Measurements from ENCODE around the gene COMMD10.
"Not testable (repeated sequence)": the region's sequence is repeated elsewhere in the genome, so short reads cannot be mapped to it uniquely, and the experiment has no call there.

COMMD10 gene

DNA sequence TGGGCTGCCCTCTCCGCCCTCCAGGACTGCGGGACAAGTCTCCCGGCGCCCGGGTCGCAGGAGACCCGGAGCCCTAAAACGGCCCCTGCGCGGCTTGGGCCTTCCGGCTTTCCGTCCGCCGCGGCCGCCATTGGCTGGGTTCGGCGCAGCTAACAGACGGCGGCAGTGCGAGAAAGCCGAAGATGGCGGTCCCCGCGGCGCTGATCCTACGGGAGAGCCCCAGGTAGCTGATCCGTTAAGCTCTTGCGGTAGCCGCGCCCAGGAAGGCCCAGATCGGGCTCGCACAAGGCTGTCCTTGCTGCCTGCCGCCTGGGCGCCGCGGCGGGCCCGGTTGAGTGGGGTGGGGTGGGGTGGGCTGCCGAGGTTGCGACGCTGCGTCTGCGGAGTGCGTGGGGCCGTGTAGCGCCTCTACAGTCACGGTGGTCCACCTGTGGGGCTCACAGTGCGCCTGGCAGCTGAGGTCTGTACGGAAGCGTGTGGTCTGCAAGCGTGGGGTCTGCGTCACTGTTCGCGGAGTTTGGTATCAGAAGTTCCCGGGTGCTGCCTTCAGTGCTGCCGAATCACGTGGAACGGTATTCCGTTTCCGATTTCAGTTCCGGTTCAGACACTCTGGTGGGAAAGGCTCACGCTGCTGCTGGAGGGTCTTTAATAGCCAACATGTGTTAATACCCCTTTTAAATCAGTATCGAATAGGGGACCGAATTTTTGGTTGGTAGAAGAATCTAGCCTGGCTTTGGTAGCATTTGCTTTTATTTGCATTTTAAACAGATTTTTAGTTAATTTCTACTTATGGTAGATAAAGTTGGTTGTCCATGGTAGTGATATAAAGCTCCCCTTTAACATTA is at the start of gene COMMD10:
COMMD10 (plus strand) TSS at position 155 of the 845 bp plus-strand sequence.
- peak; percentile 69 for DNase-seq

DNA sequence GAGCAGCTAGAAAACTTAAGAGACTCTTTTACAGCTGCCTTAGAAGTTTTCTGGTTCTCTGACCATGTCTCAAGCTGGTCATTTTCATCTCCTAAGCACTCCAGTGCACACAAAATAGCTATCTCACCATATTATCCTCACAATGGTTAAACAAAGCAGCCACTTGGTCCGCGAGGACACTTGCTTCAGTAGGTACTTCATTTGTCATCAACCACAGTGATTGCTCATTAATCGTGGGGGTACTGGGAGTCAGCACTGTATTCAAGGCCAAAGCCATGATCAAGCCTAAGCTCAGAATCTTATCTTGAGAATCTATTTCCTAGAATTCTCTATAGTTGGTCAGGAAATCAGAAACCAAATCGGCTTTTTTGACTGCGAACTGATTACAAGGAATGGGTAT is 49.7 kb upstream of the COMMD10 start:
- no peak for DNase-seq

DNA sequence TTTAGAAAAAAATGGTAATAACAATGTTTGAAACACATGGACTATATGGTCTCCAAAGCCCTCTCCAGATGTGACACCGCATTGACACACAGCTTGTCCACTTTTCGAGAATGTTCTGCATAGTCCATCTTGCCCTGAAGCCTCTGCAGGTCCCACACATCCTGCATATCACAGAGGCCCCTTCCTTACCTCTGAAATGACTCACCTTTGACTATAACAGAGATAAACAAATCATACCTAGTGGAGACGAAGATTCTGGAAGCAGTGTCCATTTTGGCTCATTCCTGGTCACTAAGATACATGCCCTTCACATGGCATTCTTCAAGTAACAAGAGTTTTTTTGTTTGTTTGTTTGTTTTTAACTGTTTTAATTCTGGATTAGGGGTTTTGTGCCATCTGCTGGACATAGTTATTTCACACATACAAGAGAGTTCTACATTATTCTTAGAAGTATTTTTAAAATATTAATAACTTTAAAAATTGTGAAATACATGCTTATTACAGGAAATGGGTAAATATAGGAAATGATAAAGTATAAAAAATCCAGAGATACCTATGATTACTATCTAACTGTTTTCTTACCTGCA is 47.5 kb upstream of the COMMD10 start:
- no peak for DNase-seq

DNA sequence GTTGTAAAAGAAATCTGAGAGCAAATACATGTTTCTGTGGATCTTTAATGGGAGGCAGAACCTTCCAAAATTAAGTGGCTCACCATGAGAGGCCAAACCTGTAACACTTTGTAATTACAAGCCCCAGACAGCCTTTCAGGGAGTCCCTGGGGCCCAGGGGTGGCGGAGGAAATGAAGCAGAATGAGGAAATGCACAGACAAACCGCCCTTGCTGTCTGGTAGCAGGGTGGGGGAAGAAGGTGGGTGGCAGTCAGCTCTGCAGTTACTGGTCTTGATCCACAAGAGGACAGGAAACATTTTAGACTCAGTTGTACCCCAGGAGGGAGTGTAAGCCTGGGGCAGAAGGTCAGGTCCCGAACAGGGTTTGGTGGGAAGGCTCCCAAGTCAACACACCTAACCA is 46.0 kb upstream of the COMMD10 start:
- DNase-seq: no peak

DNA sequence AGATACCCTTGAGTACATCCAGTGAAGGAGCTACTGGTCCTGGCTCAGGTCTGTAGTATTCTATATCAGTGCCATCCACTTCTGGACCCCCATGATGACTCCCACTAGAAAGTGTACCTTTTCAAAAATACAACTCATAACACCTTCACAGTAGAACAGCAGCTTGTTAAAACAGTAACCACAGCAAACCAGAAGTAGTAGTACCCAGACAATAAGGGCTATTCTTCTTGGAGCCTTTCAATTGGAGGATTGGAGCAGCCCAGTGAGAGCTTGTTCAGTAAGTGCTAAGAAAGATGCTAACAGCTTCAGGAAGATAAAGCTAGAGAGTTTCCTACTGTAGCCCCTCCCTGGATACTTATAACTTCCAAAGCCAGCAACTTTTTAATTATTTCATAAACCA is 42.5 kb upstream of the COMMD10 start:
- no peak for DNase-seq

DNA sequence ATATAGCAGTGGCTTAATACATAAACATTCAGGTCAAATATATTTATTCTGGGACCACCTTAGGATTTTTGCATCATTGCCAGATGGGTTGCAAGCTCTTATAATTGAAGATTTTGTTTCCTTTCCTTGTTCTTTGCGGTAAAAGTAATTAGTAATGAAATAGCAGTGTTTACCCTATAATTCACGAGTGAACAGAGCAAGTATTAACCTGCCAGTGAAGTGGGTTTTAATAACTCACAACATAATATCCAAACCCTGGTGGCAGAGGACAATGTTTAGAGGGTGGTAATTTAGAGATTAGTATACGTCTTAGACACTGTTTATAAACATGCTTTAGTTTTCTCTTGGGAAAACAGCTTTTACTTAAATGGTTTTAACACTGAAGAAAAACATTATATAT is 40.8 kb upstream of the COMMD10 start:
- no peak for DNase-seq

DNA sequence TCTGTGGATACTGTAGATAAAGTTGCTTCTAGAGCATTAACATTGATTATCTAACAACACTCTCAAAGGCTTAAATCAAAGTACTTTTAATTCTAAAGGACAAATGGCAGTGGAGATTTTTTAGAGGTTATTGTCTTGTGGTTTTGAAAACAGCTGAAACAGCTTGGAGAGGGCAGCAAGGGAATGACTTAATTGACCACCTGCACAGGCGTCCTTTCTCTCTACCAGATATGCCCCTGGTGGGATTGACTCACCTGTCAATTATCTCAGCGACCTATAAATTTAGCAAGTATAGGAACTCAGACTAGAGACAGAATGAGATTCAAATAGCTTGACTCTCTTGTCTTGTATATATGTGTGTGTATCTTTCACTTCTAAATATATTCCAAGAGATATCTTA is 39.0 kb upstream of the COMMD10 start:
- no peak for DNase-seq

DNA sequence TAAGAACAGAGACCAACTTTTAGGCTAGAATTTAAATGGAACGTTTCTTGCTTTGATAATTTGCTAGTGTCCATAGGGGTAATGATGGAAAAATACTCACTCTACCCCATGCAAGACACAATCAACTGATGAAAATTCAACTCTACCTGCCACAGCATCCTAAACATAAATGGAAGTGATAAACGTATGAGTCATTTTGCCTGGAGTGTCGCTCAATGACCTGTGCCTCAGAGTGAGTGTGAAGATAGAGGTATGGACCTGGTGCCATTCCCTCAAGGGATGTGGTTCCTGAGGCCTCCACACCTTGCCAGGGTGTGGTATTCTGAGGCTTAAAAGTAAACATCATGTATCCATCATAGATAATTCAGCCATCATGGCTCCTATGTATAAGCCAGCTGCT is 38.6 kb upstream of the COMMD10 start:
- no peak for DNase-seq

DNA sequence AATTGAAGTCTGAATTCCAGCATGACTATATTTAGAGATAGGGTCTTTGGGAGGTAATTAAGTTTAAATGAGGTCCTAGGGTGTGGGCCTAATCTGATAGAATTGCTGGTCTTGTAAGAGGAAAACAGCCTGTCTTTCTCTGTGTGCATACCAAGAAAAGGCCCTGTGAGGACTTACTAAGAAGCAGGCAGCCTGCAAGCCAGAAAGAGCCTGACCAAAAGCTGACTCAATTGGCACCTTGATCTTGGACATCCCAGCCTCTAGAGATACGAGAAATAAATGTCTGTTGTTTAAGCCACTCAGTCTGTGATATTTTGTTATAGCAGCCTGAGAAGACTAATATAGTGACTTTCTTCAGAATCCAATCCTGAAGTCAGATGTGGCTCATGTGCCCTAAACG is 38.0 kb upstream of the COMMD10 start:
- no peak for DNase-seq

DNA sequence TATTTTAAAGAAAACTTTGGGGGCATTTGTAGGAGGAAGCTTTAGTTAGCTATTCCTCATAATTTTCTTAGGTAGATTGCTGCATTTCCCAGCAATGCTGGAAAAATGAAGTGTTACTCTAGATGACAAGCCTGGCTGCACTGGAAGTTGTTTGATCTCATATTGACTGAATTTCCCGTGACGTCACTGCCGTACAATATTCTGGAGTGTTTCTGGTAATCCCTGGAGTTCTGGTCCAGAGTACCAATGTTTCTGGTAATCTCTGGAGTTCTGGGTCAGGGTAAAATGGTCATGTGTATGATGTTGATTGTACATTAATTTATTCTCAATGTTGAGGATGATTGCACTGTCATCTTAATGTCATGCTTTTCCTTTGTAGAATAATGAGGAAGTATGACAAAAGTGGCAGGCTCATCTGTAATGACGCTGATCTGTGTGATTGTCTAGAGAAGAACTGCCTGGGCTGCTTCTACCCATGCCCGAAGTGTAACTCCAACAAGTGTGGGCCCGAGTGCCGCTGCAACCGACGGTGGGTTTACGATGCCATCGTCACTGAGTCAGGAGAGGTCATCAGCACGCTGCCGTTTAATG is 26.4 kb upstream of the COMMD10 start:
- no peak for DNase-seq

DNA sequence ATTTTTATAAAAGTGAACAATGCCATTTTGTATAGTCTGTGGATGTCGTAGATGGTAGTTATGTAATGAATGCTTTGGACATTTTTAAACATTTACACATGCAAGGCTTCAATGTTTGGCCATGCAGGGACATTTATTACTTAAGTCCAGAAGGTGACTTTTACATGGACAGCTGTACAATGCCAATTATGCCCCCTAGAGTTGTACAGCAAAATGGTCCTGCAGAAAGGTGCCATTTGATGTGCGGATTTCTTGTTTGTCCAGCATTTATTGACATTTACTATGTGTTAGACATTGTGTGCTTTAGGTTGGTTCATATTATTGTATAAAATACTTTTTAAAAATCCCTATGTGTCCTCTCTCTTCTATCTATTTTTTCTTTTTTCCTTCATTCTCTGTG is 22.5 kb upstream of the COMMD10 start:
- no peak for DNase-seq

DNA sequence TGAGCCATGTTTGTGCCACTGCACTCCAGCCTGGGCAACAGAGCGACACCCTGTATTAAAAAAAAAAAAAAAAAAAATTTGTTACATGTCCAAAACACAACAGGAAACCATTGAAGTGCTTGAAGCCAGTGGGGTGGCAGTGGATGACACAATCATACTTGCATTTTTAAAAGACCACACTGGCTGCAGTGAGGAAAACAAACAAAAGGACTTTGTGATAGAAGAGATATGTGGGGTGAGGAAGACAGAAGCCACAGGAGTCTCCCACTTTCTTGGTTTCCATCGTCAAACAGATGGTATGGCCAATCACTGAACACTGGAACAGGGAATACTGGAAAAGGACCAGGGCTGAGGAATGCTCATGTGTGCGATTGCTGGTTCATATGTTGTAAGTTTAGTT is 20.9 kb upstream of the COMMD10 start:
- no peak for DNase-seq

DNA sequence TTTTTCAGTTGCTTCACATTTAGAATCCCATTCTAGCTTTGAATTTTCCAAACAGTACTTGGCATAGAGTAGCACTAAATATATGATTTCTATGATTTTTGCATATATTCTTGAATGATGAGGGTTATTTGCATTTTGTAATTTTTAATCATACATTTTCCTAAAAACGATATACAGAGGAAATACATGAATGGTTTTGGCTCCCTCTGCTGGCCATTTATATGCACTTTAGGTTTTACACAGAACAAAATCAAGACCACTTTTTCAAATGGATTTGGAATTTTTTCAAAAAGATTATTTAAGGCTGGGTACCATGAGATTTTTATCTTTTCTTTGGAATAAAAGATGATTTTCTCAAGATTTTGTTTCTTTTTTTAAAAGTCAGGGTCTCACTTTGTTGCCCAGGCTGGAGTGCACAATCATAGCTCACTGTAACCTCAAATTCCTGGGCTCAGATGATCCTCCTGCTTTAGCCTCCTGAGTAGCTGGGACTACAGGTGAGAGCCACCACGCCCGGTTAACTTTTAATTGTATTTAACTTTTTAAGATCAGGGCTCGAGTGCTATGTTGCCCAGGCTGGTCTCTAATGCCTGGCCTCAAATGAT is 16.7 kb upstream of the COMMD10 start:
- DNase-seq: peak; percentile 62

DNA sequence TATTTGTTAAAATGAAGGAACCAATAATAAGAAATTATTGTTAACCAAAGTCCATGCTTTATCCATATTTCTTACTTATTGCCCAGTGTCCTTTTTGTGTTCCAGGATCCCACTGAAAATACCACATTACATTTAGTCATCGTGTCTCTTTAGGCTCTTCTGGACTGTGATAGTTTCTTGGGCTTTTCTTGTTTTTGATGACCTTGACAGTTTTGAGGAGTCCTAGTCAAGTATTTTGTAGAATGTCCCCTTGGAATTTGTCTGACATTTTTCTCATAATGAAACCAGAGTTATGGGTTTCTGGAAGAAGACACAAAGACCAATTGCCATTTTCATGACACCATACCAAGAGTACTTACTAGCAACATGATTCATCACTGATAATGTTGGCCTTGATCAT is 13.6 kb upstream of the COMMD10 start:
- DNase-seq: no peak

DNA sequence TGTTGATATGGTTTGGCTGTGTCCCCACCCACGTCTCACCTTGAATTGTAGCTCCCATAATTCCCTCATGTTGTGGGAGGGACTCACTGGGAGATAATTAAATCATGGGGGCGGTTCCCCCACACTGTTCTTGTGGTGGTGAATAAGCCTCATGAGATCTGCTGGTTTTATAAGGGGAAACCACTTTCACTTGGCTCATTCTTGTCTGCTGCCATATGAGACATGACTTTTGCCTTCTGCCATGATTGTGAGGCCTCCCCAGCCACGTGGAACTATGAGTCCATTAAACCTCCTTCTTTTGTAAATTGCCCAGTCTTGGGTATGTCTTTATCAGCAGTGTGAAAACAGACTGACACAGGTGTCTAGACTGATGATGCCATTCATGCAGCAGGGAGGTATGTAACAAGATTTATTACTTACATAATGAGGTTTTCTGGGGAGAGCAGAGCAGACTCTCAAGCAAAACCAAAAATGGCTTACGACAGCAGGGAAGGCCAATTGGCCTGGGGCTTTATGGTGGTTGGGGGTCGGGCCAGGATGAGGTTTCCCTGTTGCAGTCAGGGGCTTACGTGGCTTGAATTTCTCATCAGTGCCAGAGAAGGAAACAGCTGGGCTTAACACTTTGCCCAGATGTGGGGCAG is 9.5 kb upstream of the COMMD10 start:
- no peak for DNase-seq

DNA sequence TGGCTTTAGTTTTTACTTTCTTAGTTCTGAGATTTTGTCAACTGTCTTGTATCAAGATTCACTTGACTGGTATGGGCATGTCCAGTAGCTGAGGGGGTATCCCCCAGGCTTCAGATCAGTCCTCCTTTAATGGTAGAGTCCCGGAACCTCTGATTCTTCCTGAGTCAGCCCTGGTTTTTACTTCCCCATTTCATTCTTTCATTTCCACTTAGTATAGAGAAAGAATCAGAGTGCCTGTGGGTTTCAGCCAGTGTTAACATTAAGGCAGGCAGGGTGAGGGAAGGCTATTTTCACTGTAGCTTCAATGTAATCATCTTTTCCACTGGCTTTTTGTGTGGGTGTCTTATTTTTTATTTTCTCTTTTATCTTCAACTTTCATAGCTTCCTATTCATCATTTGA is 8.3 kb upstream of the COMMD10 start:
- no peak for DNase-seq

DNA sequence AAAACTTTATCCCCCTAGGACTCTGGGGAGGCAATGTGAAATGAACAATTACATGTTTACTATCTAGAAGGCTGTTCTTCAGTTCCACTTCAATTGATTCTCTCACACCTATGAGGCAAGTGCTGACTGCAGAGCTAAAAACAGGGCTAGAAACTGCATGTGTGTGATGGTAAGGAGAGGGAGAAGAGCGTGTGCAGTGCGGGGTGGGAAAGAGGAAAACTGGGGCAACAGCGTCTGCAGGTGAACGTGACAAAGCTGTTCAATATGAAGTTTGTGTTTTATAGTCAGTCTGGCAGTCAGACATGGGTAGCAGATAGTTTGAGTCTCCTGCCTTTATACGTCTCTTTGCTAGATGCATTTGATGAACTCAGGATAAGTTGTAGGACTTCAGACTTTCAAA is 6.6 kb upstream of the COMMD10 start:
- no peak for DNase-seq

DNA sequence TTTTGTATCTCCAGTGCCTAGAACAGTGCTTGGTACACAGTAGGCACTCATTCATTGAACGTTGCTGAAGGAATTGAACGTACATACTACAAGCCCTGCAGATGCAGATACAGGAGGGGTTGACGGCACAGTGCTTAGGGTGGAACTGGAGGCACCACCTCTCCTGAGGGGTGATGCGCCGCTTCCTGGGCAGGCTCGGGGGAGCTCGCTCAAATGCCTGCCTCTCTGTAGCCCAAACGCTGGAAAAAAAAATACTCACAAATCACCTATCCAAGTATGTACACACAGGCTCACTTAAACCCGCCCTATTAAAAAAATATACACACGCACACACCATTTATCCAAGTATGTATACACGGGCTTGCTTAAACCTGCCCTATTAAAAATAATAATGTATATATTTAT is 536 bp upstream of the COMMD10 start:
- DNase-seq: no peak

DNA sequence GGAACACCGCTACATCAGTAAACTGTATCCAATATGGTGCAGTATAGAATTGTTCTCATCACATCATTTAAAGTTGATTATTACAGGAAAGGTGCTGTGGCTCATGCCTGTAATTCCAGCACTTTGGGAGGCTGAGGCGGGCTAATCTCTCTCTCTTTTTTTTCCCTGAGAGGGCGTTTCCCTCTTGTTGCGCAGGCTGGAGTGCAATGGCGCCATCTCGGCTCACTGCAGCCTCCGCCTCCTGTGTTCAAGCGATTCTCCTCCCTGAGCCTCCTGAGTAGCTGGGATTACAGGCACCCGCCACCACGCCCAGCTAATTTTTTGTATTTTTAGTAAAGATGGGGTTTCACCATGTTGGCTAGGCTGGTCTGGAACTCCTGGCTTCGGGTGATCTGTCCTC is 1.5 kb downstream of the COMMD10 start:
- not testable (repeated sequence) for DNase-seq

DNA sequence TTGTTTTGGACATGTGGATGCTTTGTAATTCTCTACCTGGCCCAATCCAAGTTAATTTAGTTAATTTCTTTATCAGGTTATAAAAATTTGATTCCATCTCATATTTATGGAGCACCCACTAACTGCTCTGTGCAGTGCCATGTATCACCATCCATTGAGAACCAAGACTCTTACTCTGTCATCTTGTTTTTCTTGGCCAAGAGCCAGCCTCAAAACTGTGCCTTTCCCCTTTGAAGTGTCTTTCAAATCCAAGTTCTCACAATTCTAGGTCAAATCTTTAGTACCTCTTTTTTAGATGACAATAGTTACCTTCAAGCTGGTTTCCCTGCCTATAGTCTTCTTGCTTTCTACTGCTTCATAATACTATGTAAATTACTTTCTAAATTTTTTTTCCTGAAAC is 3.2 kb downstream of the COMMD10 start:
- no peak for DNase-seq

DNA sequence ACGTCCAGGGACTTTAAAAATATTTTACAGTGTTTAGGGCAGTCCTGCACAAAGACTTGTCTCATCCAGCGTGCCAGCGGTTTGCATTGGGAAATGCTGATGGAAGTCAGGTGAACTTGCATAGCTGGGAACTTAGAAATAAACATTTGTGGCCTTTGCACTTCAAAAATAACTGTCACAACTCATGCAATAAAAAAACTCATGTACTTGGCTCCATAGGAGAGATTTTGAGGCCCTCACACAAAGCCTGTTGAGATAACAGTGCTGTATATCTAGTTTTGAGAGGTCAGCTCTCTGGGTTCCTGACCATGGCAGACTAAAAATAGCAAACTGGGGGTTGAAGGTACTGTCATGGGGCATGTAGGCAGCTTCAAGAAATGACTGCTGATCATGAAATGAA is 5.5 kb downstream of the COMMD10 start:
- no peak for DNase-seq

DNA sequence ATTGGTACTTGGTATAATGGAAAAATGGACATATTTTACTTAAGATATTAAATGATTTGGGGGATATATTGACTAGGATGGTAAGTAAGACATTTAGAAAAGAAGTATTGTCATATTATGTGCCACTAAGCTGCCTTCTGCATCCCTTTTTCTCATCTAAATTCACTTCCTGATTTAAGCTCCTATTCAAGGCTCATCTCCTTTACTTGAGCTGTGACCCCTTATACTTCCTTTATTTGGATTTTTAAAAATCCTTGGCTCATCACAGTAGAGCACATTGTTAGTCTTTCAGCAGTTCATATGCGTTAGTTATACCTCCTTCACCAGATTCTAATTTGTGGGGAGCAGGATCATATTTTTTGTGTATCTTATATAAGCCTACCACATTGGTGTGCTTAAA is 6.6 kb downstream of the COMMD10 start:
- DNase-seq: no peak

DNA sequence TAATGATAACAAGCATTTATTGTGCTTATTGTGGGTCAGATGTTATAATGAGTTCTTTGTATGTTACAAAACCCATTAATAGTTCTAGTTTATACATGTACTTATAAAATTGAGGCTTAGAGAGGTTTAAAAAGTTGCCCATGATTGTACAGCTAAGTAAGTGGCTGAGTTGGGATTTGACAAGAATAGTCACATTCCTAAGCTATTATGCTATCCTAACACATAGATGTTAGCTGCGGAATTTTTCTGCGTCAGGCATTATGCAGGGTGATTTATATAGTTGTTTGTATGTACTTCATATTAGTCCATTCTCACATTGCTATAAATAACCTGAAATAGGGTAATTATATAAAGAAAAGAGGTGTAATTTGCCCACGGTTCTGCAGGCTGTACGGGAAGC is 12.5 kb downstream of the COMMD10 start:
- no peak for DNase-seq

DNA sequence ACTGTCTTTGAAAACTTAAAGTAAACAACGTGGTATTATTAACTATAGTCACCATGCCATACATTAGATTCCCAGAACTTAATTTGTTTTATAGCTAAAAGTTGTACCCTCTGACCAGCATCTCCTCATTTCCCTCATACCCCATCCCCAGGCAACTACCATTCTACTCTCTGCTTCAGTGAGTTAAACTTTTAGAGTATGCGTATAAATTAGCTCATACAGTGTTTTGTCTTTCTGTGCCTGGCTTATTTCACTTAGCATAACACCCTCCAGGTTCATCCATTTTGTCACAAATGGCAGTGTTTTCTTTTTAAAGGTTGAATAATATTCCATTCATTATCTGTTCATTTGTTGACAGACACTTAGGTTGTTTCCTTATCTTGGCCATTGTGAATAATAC is 14.2 kb downstream of the COMMD10 start:
- no peak for DNase-seq
